ENCODE results near the gene REXO1. TPM values are rescaled to one million over a fixed set of nuclear protein-coding genes. Genes with fewer than 3 reads are reported as not detected.

REXO1 gene
- total and polyA plus RNA-seq, 2 donors (not counting 3 experiments of a cell fraction or from before 2014, with no cell fraction given): 41.1 to 56.9 TPM

DNA sequence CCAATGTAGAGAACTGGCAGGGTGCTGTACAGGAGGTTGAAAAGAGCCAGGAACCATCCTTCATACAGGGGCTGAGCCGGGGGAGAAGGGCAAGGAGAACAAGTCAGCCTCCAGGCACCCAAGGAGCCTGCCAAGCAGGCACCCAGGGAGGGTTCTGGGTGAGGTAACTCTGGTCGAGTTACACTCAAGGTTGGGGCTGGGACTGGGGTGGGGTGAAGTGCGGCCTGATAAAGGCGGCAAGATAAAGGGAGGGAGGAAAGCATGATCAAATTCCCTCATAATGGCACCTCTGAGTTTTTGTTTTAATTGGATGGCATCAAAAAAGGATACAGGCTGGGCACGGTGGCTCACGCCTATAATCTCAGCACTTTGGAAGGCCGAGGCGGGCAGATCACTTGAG lies 61.2 kb downstream of the REXO1 start:
- ChIA-PET POLR2A (no interaction called here), CTCF (interaction anchor here (1.5 kb wide), 1 partner anchor 241 kb away, joined by 3 read pairs; no protein-coding TSS in a partner anchor)
- FAIRE-seq (no peak), DNase-seq (ENCODE audit: low read depth, low spot score) (no peak)
- no peaks in the 10 kb centered on the region for H3K9me1 ChIP-seq (replicated peaks; ENCODE audit: control insufficient read depth, extremely low read depth, insufficient read depth, low read length)
- H3K4me1 ChIP-seq (ENCODE audit: control insufficient read depth, extremely low read depth, insufficient read depth, low read length): no peaks in the 10 kb centered on the region
- no peaks in the 10 kb centered on the region for H3K9me3 ChIP-seq (replicated peaks; ENCODE audit: control insufficient read depth, insufficient read depth, low read length)
- H3K79me2 ChIP-seq (ENCODE audit: control insufficient read depth, insufficient read depth, low read length): no peaks in the 10 kb centered on the region
- H3K9ac ChIP-seq (replicated peaks; ENCODE audit: extremely low read depth, insufficient read depth, low read length): no peak overlapping the region
- BruUV-seq (replicated peaks): no TSS peak
- H2AFZ ChIP-seq (ENCODE audit: low read depth, low read length): no peak overlapping the region
- H3K36me3 ChIP-seq (ENCODE audit: control insufficient read depth in 2 of 2, extremely low read depth in 1 of 2, insufficient read depth in 2 of 2, low read length in 2 of 2): no peaks in the 10 kb centered on the region
- dilution Hi-C loops (cut with MboI; ENCODE audit: extremely low pct_ligation_motif_present, low sequenced_read_pairs): no loop called here
- TF ChIP-seq, protein P1, sequence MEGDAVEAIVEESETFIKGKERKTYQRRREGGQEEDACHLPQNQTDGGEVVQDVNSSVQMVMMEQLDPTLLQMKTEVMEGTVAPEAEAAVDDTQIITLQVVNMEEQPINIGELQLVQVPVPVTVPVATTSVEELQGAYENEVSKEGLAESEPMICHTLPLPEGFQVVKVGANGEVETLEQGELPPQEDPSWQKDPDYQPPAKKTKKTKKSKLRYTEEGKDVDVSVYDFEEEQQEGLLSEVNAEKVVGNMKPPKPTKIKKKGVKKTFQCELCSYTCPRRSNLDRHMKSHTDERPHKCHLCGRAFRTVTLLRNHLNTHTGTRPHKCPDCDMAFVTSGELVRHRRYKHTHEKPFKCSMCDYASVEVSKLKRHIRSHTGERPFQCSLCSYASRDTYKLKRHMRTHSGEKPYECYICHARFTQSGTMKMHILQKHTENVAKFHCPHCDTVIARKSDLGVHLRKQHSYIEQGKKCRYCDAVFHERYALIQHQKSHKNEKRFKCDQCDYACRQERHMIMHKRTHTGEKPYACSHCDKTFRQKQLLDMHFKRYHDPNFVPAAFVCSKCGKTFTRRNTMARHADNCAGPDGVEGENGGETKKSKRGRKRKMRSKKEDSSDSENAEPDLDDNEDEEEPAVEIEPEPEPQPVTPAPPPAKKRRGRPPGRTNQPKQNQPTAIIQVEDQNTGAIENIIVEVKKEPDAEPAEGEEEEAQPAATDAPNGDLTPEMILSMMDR (IDR thresholded peaks at IDR 0.05; ENCODE audit: extremely low read depth in 1 of 2, insufficient read depth in 1 of 2, low read depth in 1 of 2, low read length in 2 of 2): no peak
- TF ChIP-seq MYC (IDR thresholded peaks at IDR 0.05; ENCODE audit: low read depth, low read length) (no peak), JUN (IDR thresholded peaks at IDR 0.05; ENCODE audit: borderline replicate concordance, insufficient read depth, insufficient read length, low read depth) (no peak), EZH2 (IDR thresholded peaks at IDR 0.05; ENCODE audit: borderline replicate concordance, low read depth, low read length, severe bottlenecking) (no peak), GATA2 (IDR thresholded peaks at IDR 0.05; ENCODE audit: insufficient read depth, insufficient read length, low read depth, low read length) (no peak), FOS (IDR thresholded peaks at IDR 0.05; ENCODE audit: borderline replicate concordance, insufficient read depth, low read length) (no peak), POLR2A (IDR thresholded peaks at IDR 0.05; ENCODE audit: low read depth, low read length) (no peak), POLR2AphosphoS5 (IDR thresholded peaks at IDR 0.05; ENCODE audit: insufficient read depth, low read depth, low read length) (no peak)
- TF ChIP-seq, protein P2, sequence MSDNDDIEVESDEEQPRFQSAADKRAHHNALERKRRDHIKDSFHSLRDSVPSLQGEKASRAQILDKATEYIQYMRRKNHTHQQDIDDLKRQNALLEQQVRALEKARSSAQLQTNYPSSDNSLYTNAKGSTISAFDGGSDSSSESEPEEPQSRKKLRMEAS (IDR thresholded peaks at IDR 0.05; ENCODE audit: insufficient read depth, insufficient read length): no peak
- no peak overlapping the region for H3K4me2 ChIP-seq (ENCODE audit: insufficient read depth, low read length)
- H3K27ac ChIP-seq (ENCODE audit: insufficient read depth, low read depth, low read length): no peak overlapping the region
- intact Hi-C loops (cut with micrococcal nuclease): loop anchor here (5.0 kb wide), 1 partner anchor 40 kb away; no protein-coding TSS in a partner anchor
- no peaks in the 10 kb centered on the region for H3K27me3 ChIP-seq (ENCODE audit: control insufficient read depth in 2 of 2, insufficient read depth in 2 of 2, low read length in 2 of 2)
- H3K4me3 ChIP-seq (replicated peaks in 1 of 3; ENCODE audit: insufficient read depth in 1 of 3, low read depth in 1 of 3, low read length in 3 of 3): no peak overlapping the region
- no peaks in the 10 kb centered on the region for H4K20me1 ChIP-seq (replicated peaks; ENCODE audit: control insufficient read depth, extremely low read depth, insufficient read depth, low read length)

Data from endothelial cell of umbilical vein (primary cell).